Prostate gland (tissue), 2 donors: ENCODE data around the gene LRRTM4.

Source experiments
- CTCF ChIP-seq, 4 experiments: fragments of 200-600 bp in 2 of 4; fragments of 450-650 bp in 2 of 4; sonication (generic) in 2 of 4; IDR thresholded peaks; 1 replicate in 3 of 4; 2 replicates in 1 of 4; pipeline ENCODE4 v1.5.1; 2016 to 2019; ENCODE audit warnings: antibody characterized with exemption in 4 of 4, mild to moderate bottlenecking in 2 of 4, moderate library complexity in 2 of 4
- POLR2A ChIP-seq: fragments of 450-650 bp; IDR thresholded peaks from one replicate; pipeline ENCODE4 v1.6.1; 2016; ENCODE audit warnings: antibody characterized with exemption, mild to moderate bottlenecking
- POLR2AphosphoS5 ChIP-seq: sonication (generic); formaldehyde crosslinking; IDR thresholded peaks from one replicate; pipeline ENCODE4 v1.6.1; 2017; ENCODE audit warnings: antibody characterized with exemption

GRCh38 chr2:77193858-77194448 lies 328.2 kb downstream of the LRRTM4 start:
- TF ChIP-seq CTCF (IDR thresholded peaks at IDR 0.05) (no peak), POLR2AphosphoS5 (no peak), POLR2A (no peak)
